ENCODE results near the gene CCT5. TPM values are rescaled to one million over a fixed set of nuclear protein-coding genes. Genes with fewer than 3 reads are reported as not detected.

Gene CCT5
- total and polyA plus RNA-seq, 12 donors = 54.7 to 247 (median 95.9) TPM

DNA sequence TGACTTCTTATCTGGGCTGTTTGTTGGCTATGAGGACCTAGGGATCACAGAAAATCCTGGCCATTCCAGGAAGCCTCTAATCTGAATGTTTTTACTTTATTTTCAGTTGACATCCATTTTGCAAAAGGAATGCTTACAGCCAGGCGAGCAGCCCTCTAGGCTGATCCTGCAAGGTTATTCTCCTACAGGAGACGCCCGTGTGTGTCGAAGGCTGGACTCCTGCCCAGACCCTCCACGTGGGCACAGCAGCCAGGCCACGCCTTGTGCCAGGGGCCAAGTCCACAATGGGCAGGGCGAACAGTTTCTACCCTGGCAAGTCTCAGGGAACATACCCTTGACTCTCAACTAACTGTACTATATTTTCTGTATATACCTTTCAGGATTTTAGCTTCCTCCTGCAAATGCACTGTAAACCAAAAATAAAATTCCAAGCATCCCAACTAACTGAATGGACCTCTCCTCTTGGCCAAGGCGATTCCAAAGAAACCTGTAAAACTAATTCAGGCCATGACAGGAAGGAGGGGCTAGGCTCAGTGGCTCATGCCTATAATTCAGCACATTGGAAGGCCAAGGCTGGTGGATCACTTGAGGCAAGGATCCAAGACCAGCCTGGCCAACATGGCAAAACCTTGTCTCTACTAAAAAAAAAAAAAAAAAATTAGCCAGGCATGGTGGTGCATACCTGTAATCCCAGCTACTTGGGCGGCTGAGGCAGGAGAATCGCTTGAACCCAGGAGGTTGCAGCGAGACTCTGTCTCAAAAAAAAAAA is 51.9 kb downstream of the CCT5 start:
- DNase-seq (peak; percentile 84 to 85), ATAC-seq (peak; percentile 86 to 98 (median 94))
- Histone ChIP-seq H3K36me3 (peaks cover 0 to 4% (median 0%) of the 10 kb centered on the region in 9 donors), H3K9me3 (peaks cover 0 to 6% (median 0%) of the 10 kb centered on the region in 11 donors), H3K4me1 (peaks cover 0 to 55% (median 18%) of the 10 kb centered on the region in 9 donors), H3K4me3 (peak overlapping the region in 5 of 10 donors; percentile 18 to 39 (median 34)), H3K27me3 (peaks cover 0 to 5% (median 0%) of the 10 kb centered on the region in 7 donors), H3K27ac (peak overlapping the region; percentile 52 to 83 (median 72))
- intact Hi-C loops (cut with DNase I) = loop anchor here in 1 of 10 donors (2.0 kb wide), 1 partner anchor 31 kb away; no protein-coding TSS in a partner anchor
- 60 to 69% methylated on average over 11 of the region's 11 CpGs for WGBS, 2 donors
- TF ChIP-seq, protein P1, sequence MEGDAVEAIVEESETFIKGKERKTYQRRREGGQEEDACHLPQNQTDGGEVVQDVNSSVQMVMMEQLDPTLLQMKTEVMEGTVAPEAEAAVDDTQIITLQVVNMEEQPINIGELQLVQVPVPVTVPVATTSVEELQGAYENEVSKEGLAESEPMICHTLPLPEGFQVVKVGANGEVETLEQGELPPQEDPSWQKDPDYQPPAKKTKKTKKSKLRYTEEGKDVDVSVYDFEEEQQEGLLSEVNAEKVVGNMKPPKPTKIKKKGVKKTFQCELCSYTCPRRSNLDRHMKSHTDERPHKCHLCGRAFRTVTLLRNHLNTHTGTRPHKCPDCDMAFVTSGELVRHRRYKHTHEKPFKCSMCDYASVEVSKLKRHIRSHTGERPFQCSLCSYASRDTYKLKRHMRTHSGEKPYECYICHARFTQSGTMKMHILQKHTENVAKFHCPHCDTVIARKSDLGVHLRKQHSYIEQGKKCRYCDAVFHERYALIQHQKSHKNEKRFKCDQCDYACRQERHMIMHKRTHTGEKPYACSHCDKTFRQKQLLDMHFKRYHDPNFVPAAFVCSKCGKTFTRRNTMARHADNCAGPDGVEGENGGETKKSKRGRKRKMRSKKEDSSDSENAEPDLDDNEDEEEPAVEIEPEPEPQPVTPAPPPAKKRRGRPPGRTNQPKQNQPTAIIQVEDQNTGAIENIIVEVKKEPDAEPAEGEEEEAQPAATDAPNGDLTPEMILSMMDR (IDR thresholded peaks at IDR 0.05) = no peak

DNA sequence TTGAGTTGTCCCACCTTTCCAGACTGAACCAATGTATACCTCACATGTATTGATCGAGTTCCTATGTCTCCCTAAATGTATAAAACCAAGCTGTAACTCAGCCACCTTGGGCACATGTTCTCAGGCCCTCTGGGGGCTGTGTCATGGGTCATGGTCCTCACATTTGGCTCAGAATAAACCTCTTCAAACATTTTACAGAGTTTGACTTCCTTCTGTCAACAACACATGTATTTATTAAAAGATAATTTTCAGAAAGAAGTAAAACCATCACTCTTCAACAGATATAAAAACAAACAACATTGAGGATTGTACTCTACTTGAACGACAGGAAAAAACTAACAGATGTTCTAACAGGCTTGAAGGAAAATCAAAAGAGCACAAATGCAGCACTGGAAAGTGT is 53.1 kb downstream of the CCT5 start:
- H3K9me3 ChIP-seq = peaks cover 0 to 6% (median 0%) of the 10 kb centered on the region in 11 donors
- H3K4me3 ChIP-seq = no peak overlapping the region
- TF ChIP-seq, protein P1 (IDR thresholded peaks at IDR 0.05) = no peak
- H3K27ac ChIP-seq = peak overlapping the region in 9 of 10 donors; percentile 26 to 83 (median 56)
- ATAC-seq (no peak), DNase-seq (no peak)
- intact Hi-C loops (cut with DNase I) = loop anchor here in 1 of 10 donors (2.0 kb wide), 1 partner anchor 30 kb away; no protein-coding TSS in a partner anchor
- H3K36me3 ChIP-seq = peaks cover 0 to 4% (median 0%) of the 10 kb centered on the region in 9 donors
- peaks cover 0 to 58% (median 18%) of the 10 kb centered on the region in 9 donors for H3K4me1 ChIP-seq
- H3K27me3 ChIP-seq = peaks cover 0 to 10% (median 0%) of the 10 kb centered on the region in 7 donors
- WGBS, 2 donors = 68 to 71% methylated on average over 2 of the region's 2 CpGs

DNA sequence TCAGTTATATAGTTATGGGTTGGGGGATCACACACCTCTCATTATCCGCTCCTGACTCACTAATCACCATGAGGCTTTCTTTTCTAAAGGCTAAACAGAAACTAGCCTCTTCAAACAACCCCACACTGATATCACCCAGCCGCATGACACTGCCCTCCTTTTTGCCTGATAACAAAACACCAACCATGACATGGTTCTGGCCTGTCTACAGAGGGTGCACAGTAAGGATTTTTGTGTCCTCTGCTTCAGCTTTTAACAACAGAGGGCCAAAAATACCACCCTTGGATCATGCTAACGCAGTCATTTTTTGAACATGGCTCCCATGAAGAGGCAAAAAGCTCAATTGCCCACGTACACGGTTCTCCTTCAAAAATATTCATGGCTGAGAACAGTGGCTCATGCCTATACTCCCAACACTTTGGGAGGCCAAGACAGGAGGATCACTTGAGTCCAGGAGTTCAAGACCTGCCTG is 53.7 kb downstream of the CCT5 start:
- intact Hi-C loops (cut with DNase I) = loop anchor here in 1 of 10 donors (2.0 kb wide), 1 partner anchor 29 kb away; no protein-coding TSS in a partner anchor
- Histone ChIP-seq H3K4me1 (peaks cover 0 to 58% (median 18%) of the 10 kb centered on the region in 9 donors), H3K4me3 (no peak overlapping the region), H3K27me3 (peaks cover 0 to 10% (median 0%) of the 10 kb centered on the region in 7 donors), H3K9me3 (peaks cover 0 to 6% (median 0%) of the 10 kb centered on the region in 11 donors), H3K36me3 (peaks cover 0 to 4% (median 0%) of the 10 kb centered on the region in 9 donors), H3K27ac (peak overlapping the region in 8 of 10 donors; percentile 26 to 83 (median 62))
- DNase-seq = no peak
- 64 to 68% methylated on average over 5 of the region's 5 CpGs for WGBS, 2 donors
- TF ChIP-seq, protein P1 (IDR thresholded peaks at IDR 0.05) = no peak
- ATAC-seq = peak in 1 of 8 donors; percentile 21

DNA sequence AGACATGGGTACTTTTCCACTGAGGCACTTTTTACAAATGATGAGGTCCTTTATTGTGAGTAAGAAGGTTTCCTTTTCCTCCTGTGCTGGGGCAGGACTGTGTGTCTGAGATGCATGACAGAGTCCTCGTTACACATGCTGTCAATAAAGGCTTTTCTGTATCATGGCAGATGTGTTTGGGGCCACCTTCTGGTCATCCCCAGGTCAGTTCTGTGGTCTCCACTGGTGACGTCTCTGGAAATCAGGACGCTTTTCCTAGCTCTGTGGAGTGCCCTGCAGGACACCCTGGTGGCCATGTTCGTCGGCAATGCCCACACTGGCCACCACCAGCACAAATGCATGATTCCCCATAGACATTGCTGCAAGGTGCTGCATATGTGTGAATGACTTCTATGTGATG is 54.9 kb downstream of the CCT5 start:
- Histone ChIP-seq H3K4me3 (no peak overlapping the region), H3K4me1 (peaks cover 0 to 58% (median 18%) of the 10 kb centered on the region in 9 donors), H3K9me3 (peaks cover 0 to 5% (median 0%) of the 10 kb centered on the region in 11 donors), H3K27me3 (peaks cover 0 to 10% (median 0%) of the 10 kb centered on the region in 7 donors), H3K36me3 (peaks cover 0 to 2% (median 0%) of the 10 kb centered on the region in 9 donors), H3K27ac (no peak overlapping the region)
- TF ChIP-seq, protein P1 (IDR thresholded peaks at IDR 0.05) = peak in 3 of 9 donors; percentile 10 to 16 (median 14)
- no peak for DNase-seq
- WGBS, 2 donors = 70 to 79% methylated on average over 5 of the region's 5 CpGs
- no peak for ATAC-seq
- intact Hi-C loops (cut with DNase I) = no loop called here

Measured in heart right ventricle (tissue), 16 donors.